GM18511 (cell line): ENCODE results near the gene NHSL2.

ENCODE experiments used
- ATAC-seq: cut with Tn5 transposase; IDR thresholded peaks from one replicate; pipeline ENCODE4 v1.9.1; 2021; ENCODE audit warnings: mild to moderate bottlenecking, moderate library complexity; ENCODE audit not compliant: unreplicated experiment

The NHSL2 gene

GRCh38 chrX:72126048-72126415 is 215.4 kb downstream of the NHSL2 start:
- ATAC-seq: no peak

GRCh38 chrX:72126539-72127140 is 216.0 kb downstream of the NHSL2 start:
- peak; percentile 85 for ATAC-seq

GRCh38 chrX:72127332-72127731 is 216.7 kb downstream of the NHSL2 start:
- no peak for ATAC-seq

- no peak for ATAC-seq
Observed at GRCh38 chrX:72128183-72128834, 217.7 kb downstream of the NHSL2 start.

GRCh38 chrX:72128881-72129280 is 218.2 kb downstream of the NHSL2 start:
- ATAC-seq: no peak

- ATAC-seq: no peak
Observed at GRCh38 chrX:72129661-72130060, 219.0 kb downstream of the NHSL2 start.

GRCh38 chrX:72130156-72130761 is 219.6 kb downstream of the NHSL2 start:
- ATAC-seq: no peak

- ATAC-seq: no peak
Observed at GRCh38 chrX:72130762-72131250, 220.2 kb downstream of the NHSL2 start.

GRCh38 chrX:72131317-72132294 is 221.0 kb downstream of the NHSL2 start, which contains the start of gene RTL5:
TSS of gene RTL5 (minus strand) at chrX:72131915.
- peak; percentile 63 for ATAC-seq

- ATAC-seq: no peak
Observed at GRCh38 chrX:72132456-72132855, 221.8 kb downstream of the NHSL2 start.

GRCh38 chrX:72133851-72134546 is 223.4 kb downstream of the NHSL2 start:
- ATAC-seq: no peak

GRCh38 chrX:72137846-72138495 is 227.3 kb downstream of the NHSL2 start:
- no peak for ATAC-seq

- ATAC-seq: no peak
Observed at GRCh38 chrX:72139538-72139937, 228.9 kb downstream of the NHSL2 start.

- peak; percentile 66 for ATAC-seq
Observed at GRCh38 chrX:72141372-72142004, 230.8 kb downstream of the NHSL2 start.

GRCh38 chrX:72142094-72142793 is 231.6 kb downstream of the NHSL2 start:
- no peak for ATAC-seq

GRCh38 chrX:72142794-72143608 is 232.4 kb downstream of the NHSL2 start:
- no peak for ATAC-seq

- ATAC-seq: no peak
Observed at GRCh38 chrX:72143609-72143907, 232.9 kb downstream of the NHSL2 start.

GRCh38 chrX:72145181-72145580 is 234.5 kb downstream of the NHSL2 start:
- ATAC-seq: no peak
